Neural cell (in vitro differentiated cells): ENCODE measurements around the gene CDCA8. TPM values are rescaled to one million over a fixed set of nuclear protein-coding genes. Genes with fewer than 3 reads are reported as not detected.

ENCODE experiments used
- H2AFZ ChIP-seq: fragments of 200-600, 300-800 bp; sonication (generic), shearing (Covaris generic); 2 replicates; pipeline ENCODE4 v1.6.0; 2014; ENCODE audit warnings: low read depth, mild to moderate bottlenecking, antibody characterized with exemption, low read length, moderate library complexity
- H3F3A ChIP-seq: fragments of 200-600 bp; shearing (Covaris generic); 2 replicates; pipeline ENCODE4 v1.6.1; 2016; ENCODE audit warnings: mild to moderate bottlenecking, moderate library complexity, mixed read lengths, antibody characterized with exemption, low read length; ENCODE audit not compliant: insufficient read depth, poor library complexity, severe bottlenecking
- H3K27ac ChIP-seq: fragments of 200-600, 300-800 bp; sonication (generic), shearing (Covaris generic); 2 replicates; pipeline ENCODE4 v1.5.1; 2014; ENCODE audit warnings: mild to moderate bottlenecking, low read length, moderate library complexity
- H3K27me3 ChIP-seq: fragments of 300-800, 200-600 bp; sonication (generic), shearing (Covaris generic); 2 replicates; pipeline ENCODE4 v1.6.0; 2014; ENCODE audit warnings: mild to moderate bottlenecking, low read depth, low read length, moderate library complexity; ENCODE audit not compliant: insufficient read depth
- H3K36me3 ChIP-seq: fragments of 300-800, 200-600 bp; sonication (generic), shearing (Covaris generic); 2 replicates; pipeline ENCODE4 v1.5.1; 2014; ENCODE audit warnings: mild to moderate bottlenecking, antibody characterized with exemption, low read length, moderate library complexity; ENCODE audit not compliant: insufficient read depth
- H3K4me2 ChIP-seq: fragments of 300-800, 200-600 bp; sonication (generic), shearing (Covaris generic); 2 replicates; pipeline ENCODE4 v1.6.0; 2014; ENCODE audit warnings: mild to moderate bottlenecking, low read length
- H3K4me3 ChIP-seq: fragments of 300-800, 200-600 bp; sonication (generic), shearing (Covaris generic); 2 replicates; pipeline ENCODE4 v1.5.1; 2014; ENCODE audit warnings: mild to moderate bottlenecking, low read length, moderate library complexity
- H3K79me2 ChIP-seq: fragments of 200-600 bp; shearing (Covaris generic); replicated peaks from 2 replicates; pipeline ENCODE4 v1.6.0; 2014; ENCODE audit warnings: mild to moderate bottlenecking, low read length, moderate library complexity; ENCODE audit not compliant: insufficient read depth
- H3K9ac ChIP-seq: fragments of 300-800, 200-600 bp; sonication (generic), shearing (Covaris generic); 2 replicates; pipeline ENCODE4 v1.6.1; 2016; ENCODE audit warnings: mild to moderate bottlenecking, low read length, mixed read lengths
- H3K9me2 ChIP-seq: fragments of 200-600 bp; shearing (Covaris generic); 2 replicates; pipeline ENCODE4 v1.6.1; 2016; ENCODE audit warnings: mild to moderate bottlenecking, low read length, mixed read lengths; ENCODE audit not compliant: insufficient read depth
- H3K9me3 ChIP-seq: fragments of 200-600, 300-800 bp; sonication (generic), shearing (Covaris generic); 2 replicates; pipeline ENCODE4 v1.6.1; 2016; ENCODE audit warnings: mild to moderate bottlenecking, mixed run types, low read length, moderate library complexity, mixed read lengths
- H4K20me1 ChIP-seq: fragments of 200-600 bp; shearing (Covaris generic); 2 replicates; pipeline ENCODE4 v1.6.1; 2016; ENCODE audit warnings: mild to moderate bottlenecking, mixed run types; ENCODE audit not compliant: insufficient read depth
- CTCF ChIP-seq: fragments of 450-650 bp; IDR thresholded peaks from 2 replicates; pipeline ENCODE4 v1.5.1; 2014; ENCODE audit warnings: antibody characterized with exemption, mild to moderate bottlenecking, moderate library complexity; ENCODE audit not compliant: poor library complexity, severe bottlenecking
- EP300 ChIP-seq: fragments of 450-650 bp; conservative IDR thresholded peaks from 2 replicates; pipeline ENCODE4 v1.6.1; 2014; ENCODE audit warnings: antibody characterized with exemption, mild to moderate bottlenecking, moderate library complexity; ENCODE audit not compliant: poor library complexity, severe bottlenecking
- EZH2 ChIP-seq: fragments of 200-600, 300-800 bp; shearing (Covaris generic), sonication (generic); IDR thresholded peaks from 2 replicates; pipeline ENCODE4 v1.6.1; 2014; ENCODE audit warnings: antibody characterized with exemption, low read length, borderline replicate concordance, mild to moderate bottlenecking; ENCODE audit not compliant: insufficient read depth, poor library complexity, severe bottlenecking
- MXI1 ChIP-seq: fragments of 450-650 bp; conservative IDR thresholded peaks from 2 replicates; pipeline ENCODE4 v1.6.1; 2014; ENCODE audit warnings: antibody characterized with exemption, mild to moderate bottlenecking; ENCODE audit not compliant: poor library complexity, severe bottlenecking
- POLR2AphosphoS5 ChIP-seq: IDR thresholded peaks from 2 replicates; pipeline ENCODE4 v1.6.1; 2012
- RAD21 ChIP-seq: fragments of 450-650 bp; conservative IDR thresholded peaks from 2 replicates; pipeline ENCODE4 v1.6.1; 2014; ENCODE audit warnings: antibody characterized with exemption, mild to moderate bottlenecking, moderate library complexity
- REST ChIP-seq: IDR thresholded peaks from 2 replicates; pipeline ENCODE4 v1.6.1; 2012; ENCODE audit warnings: borderline replicate concordance
- SMC3 ChIP-seq: fragments of 450-650 bp; conservative IDR thresholded peaks from 2 replicates; pipeline ENCODE4 v1.6.1; 2014; ENCODE audit warnings: antibody characterized with exemption, mild to moderate bottlenecking, moderate library complexity; ENCODE audit not compliant: poor library complexity
- TAF1 ChIP-seq: IDR thresholded peaks from 2 replicates; pipeline ENCODE4 v1.6.1; 2012; ENCODE audit warnings: low read depth
- polyA plus RNA-seq: library from polyadenylated mRNA; depleted of rRNA; stranded (reverse); fragments of >200 nt; gene quantifications from 2 replicates; pipeline ENCODE4 v1.2.3, GENCODE V29; 2014

The CDCA8 gene
- polyA plus RNA-seq, 1 donor from 2014 or later = 0.72 TPM

GRCh38 chr1:37730376-37730775 is 38.1 kb downstream of the CDCA8 start:
- Histone ChIP-seq H2AFZ (no peak overlapping the region), H3F3A (no peaks in the 10 kb centered on the region), H3K9me2 (no peaks in the 10 kb centered on the region), H3K27ac (no peak overlapping the region), H3K4me2 (no peak overlapping the region), H3K79me2 (no peaks in the 10 kb centered on the region), H3K9me3 (no peaks in the 10 kb centered on the region), H3K36me3 (no peaks in the 10 kb centered on the region), H4K20me1 (no peaks in the 10 kb centered on the region), H3K27me3 (no peaks in the 10 kb centered on the region), H3K4me3 (no peak overlapping the region), H3K9ac (no peak overlapping the region)
- TF ChIP-seq RAD21 (no peak), SMC3 (no peak), EZH2 (no peak), EP300 (no peak), POLR2AphosphoS5 (no peak), MXI1 (no peak), REST (no peak), TAF1 (no peak), CTCF (no peak)

- Histone ChIP-seq H3K27ac (no peak overlapping the region), H3K27me3 (no peaks in the 10 kb centered on the region), H3F3A (no peaks in the 10 kb centered on the region), H3K79me2 (no peaks in the 10 kb centered on the region), H2AFZ (no peak overlapping the region), H3K36me3 (no peaks in the 10 kb centered on the region), H3K9me3 (no peaks in the 10 kb centered on the region), H3K4me3 (no peak overlapping the region), H3K4me2 (no peak overlapping the region), H3K9me2 (no peaks in the 10 kb centered on the region), H3K9ac (no peak overlapping the region), H4K20me1 (no peaks in the 10 kb centered on the region)
- TF ChIP-seq RAD21 (no peak), TAF1 (no peak), SMC3 (no peak), EP300 (no peak), CTCF (no peak), POLR2AphosphoS5 (no peak), REST (no peak), MXI1 (no peak), EZH2 (no peak)
These were observed 39.1 kb downstream of the CDCA8 start for GRCh38 chr1:37731312-37732019.
